Heart right ventricle (tissue), 16 donors: Measurements from ENCODE around the gene CADM1. TPM values are rescaled to one million over a fixed set of nuclear protein-coding genes. Genes with fewer than 3 reads are reported as not detected.

Experiments used
- ATAC-seq, 8 donors: fragments of 200-7000 bp; cut with Tn5 transposase; one replicate each; pipeline ENCODE4 v1.9.1; 2020; ENCODE audit warnings: mild to moderate bottlenecking in 8 of 8, moderate library complexity in 8 of 8, moderate number of reproducible peaks in 1 of 8
- DNase-seq, 2 donors: peaks; one replicate each; pipeline ENCODE4 v3.0.0-alpha.2; 2020
- H3K27ac ChIP-seq, 10 donors: fragments of 200-600 bp; sonication (generic) in 2 of 10; one replicate each; pipeline versions ENCODE4 v1.5.0 to v1.8.0; 2020 to 2022; ENCODE audit warnings: mild to moderate bottlenecking in 3 of 10
- H3K27me3 ChIP-seq, 7 donors: fragments of 200-600 bp; one replicate each; pipeline ENCODE4 v1.8.0; 2021 to 2022; ENCODE audit warnings: mild to moderate bottlenecking in 2 of 7
- H3K36me3 ChIP-seq, 9 donors: fragments of 200-600 bp; sonication (generic) in 1 of 9; one replicate each; pipeline versions ENCODE4 v1.5.0 to v1.8.0; 2020 to 2022; ENCODE audit warnings: mild to moderate bottlenecking in 2 of 9
- H3K4me1 ChIP-seq, 9 donors: fragments of 200-600 bp; sonication (generic) in 1 of 9; one replicate each; pipeline versions ENCODE4 v1.5.0 to v1.8.0; 2020 to 2022; ENCODE audit warnings: mild to moderate bottlenecking in 4 of 9
- H3K4me3 ChIP-seq, 10 donors: fragments of 200-600 bp; sonication (generic) in 2 of 10; one replicate each; pipeline versions ENCODE4 v1.5.0 to v1.8.0; 2020 to 2022; ENCODE audit warnings: mild to moderate bottlenecking in 7 of 10, moderate library complexity in 2 of 10
- H3K9me3 ChIP-seq, 11 donors: fragments of 200-600 bp in 10 of 11; sonication (generic) in 2 of 11; one replicate each; pipeline versions ENCODE4 v1.5.0 to v1.8.0; 2013 to 2022; ENCODE audit warnings: mild to moderate bottlenecking in 2 of 11, control low read depth in 1 of 11, moderate library complexity in 1 of 11
- CTCF ChIP-seq, 9 donors: fragments of 200-600 bp; sonication (generic) in 2 of 9; IDR thresholded peaks; one replicate each; pipeline versions ENCODE4 v1.5.0 to v1.8.0; 2021 to 2022; ENCODE audit warnings: antibody characterized with exemption in 9 of 9, mild to moderate bottlenecking in 5 of 9, moderate library complexity in 1 of 9
- WGBS, 2 donors: extraction: QIAGEN DNeasy Blood & Tissue Kit; methylation state at CpG; one replicate each; pipeline ENCODE4 v1.1.7; 2013; ENCODE audit warnings: inconsistent platforms in 1 of 2; 5-methylcytosine and 5-hydroxymethylcytosine counted together
- intact Hi-C, 10 donors: fragments of 100-400 bp; cut with DNase I; formaldehyde crosslinking; loops; one replicate each; pipeline versions ENCODE4 v1.11.1 to v1.14.2; 2022
- long read RNA-seq, 3 donors: library from polyadenylated mRNA; unstranded; transcript quantifications; one replicate each; pipeline ENCODE4 v2.0.0, GENCODE V29; 2020 to 2021
- polyA plus RNA-seq, 2 donors: library from polyadenylated mRNA; stranded (reverse); fragments of 200-250 nt; gene quantifications; one replicate each; pipeline ENCODE4 v1.2.3, GENCODE V29; 2013
- total RNA-seq, 10 donors: library from RNA; stranded (reverse); fragmentation: NEBNext Ultra II Directional in 3 of 10; extraction: Animal tissue kit (Norgen Biotek cat#: 25700) in 3 of 10; gene quantifications; one replicate each; pipeline versions ENCODE4 v1.2.1 to v1.2.4, GENCODE V29; 2021 to 2023
- donor health status: Arrhythmogenic right ventricular cardiomyopathy.
- donor health status: ischemic (EF 13 %, LVEDD 7.1; RV severe dilation, severe dysfunction).
- donor health status: healthy with polysubstance abuse.
- donor health status: DM: no; HTN: yes; CAD: no.
- donor health status: DM: no; HTN: no; CAD: no.
- donor health status: ischemic (EF 25% LVEDD 6.9; RV normal size, moderate dysfunction).
- donor health status: ischemic (EF 25% LVEDD 5.7; RV mildly dilated, moderate dysfunction).
- donor health status: healthy.
- donor health status: DM: yes; HTN: yes; CAD: no.
- donor health status: Ischemic cardiomyopathy.
- donor health status: ischemic (EF 35%, LVEDD 5.7; RV mildly dilated, moderate dysfunction).
- donor health status: nonischemic (EF 11% LVEDD 7.7; RV severe dilation, severe dysfunction).
- donor health status: DM: yes; HTN: yes; CAD: no.
- donor health status: PGD.
- donor health status: ischemic (EF 29% LVEDD 5.4; RV normal size, mild dysfunction).
- donor health status: nonischemic (EF 23%, LVEDD 6.1; RV moderate dilation, normal function).

CADM1 gene
- total RNA-seq (10 to 100 TPM; 28.0 to 83.0 (median 42.4) TPM), polyA plus RNA-seq (10 to 100 TPM; 10.2 to 14.8 TPM)
- long read RNA-seq, donor 1, full-length matches to known transcripts = 3 of 43 reads
- long read RNA-seq, donor 1, partial matches to known transcripts = 32 of 43 reads
- long read RNA-seq, donor 1, other reads (novel, unspliced or antisense) = 8 of 43 reads
- long read RNA-seq, donor 2, partial matches to known transcripts = 43 of 50 reads
- long read RNA-seq, donor 2, other reads (novel, unspliced or antisense) = 7 of 50 reads
- long read RNA-seq, donor 3, partial matches to known transcripts = 47 of 57 reads
- long read RNA-seq, donor 3, other reads (novel, unspliced or antisense) = 9 of 57 reads

DNA sequence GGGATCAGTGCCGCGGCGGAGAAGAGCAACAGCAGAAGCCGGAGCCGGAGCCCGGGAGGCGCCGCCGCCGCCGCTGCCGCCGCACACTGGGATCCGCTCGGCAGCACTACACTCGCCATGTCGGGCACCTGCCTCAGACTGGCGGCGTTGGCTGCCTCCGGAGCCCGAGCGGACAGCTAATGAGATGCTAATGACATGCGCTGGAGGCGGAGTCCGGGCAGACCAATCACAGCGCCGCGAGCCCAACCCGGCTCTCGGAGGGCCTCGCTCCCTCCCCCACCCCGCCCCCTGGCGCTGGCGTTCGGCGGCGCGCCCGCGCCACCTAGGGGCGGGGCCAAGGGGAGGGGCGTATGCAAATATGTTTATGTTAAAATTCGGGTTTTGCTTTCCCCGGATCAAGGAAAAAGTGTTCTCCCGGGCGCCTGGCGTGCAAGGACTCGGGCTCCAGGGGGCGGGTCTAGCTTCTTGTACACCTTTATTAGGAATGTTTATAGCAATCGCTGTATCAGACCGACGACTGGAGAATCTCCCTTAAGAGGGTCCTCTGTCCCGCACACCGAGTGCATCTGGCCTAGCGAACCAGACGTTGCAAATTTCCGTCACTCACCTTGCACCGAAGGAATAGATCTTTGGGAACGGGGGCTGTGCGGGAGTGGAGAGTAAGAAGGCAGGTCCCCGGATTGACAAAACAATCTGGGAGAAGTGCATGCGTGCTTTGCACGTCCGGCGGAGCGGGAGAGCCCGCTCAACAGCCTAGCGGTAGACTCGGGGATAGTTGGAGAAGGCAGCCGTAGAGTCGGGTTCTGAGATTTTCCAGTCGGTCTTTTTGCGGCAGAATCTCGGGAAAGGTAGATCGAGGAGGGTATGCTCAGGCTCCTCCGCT is at the start of gene CADM1:
Gene CADM1, minus strand, starts transcription at position 140 of the 883 bp plus-strand sequence.
- Histone ChIP-seq H3K4me3 (peak within 1 kb of the TSS; percentile 36 to 77 (median 65)), H3K27me3 (peaks cover 0 to 86% (median 21%) of the 10 kb centered on the region in 7 donors), H3K4me1 (peaks cover 0 to 44% (median 18%) of the 10 kb centered on the region in 9 donors)

DNA sequence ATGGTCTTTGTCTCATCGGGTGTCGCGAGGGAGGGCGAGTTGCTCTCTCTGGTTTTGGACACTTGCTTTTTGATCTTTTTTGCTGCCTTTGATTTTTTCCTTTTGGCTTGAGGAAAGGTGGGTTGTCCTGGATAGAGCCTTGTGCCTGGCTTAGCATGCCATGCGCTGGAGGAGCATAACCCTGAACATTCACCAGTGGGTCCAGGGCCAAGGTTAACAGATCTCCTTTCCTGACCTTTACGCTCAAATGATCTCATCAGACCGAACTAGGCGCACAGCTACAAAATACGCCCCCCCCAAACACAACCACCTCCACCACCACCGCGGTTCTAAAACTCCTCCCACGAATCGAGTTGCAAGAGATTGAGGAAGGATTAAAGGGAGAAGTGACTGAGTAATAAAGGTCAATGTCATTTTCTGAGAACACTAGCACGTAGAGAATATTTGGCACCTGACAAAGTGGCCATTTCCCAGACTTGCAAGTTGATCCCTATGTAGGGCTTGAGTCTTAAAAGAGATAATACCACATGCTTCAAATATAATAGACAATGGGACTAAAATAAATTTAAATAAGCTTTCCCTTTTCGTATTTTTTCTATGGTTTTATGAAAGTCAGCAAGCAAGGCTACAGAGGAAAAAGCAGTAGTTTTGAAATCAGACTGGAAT is 48.7 kb upstream of the CADM1 start:
- WGBS, 2 donors = 91 to 92% methylated on average over 15 of the region's 15 CpGs
- no peak for TF ChIP-seq CTCF (IDR thresholded peaks at IDR 0.05)
- H3K9me3 ChIP-seq = no peaks in the 10 kb centered on the region
- no peak overlapping the region for H3K4me3 ChIP-seq
- no peaks in the 10 kb centered on the region for H3K36me3 ChIP-seq
- H3K27ac ChIP-seq = no peak overlapping the region
- peaks cover 0 to 14% (median 0%) of the 10 kb centered on the region in 9 donors for H3K4me1 ChIP-seq
- DNase-seq = no peak
- H3K27me3 ChIP-seq = peaks cover 0 to 4% (median 0%) of the 10 kb centered on the region in 7 donors
- no peak for ATAC-seq
- intact Hi-C loops = no loop called here

More for the DNA sequence above, at the start of gene CADM1:
- H3K36me3 ChIP-seq = no peaks in the 10 kb centered on the region
- 0 to 1% methylated on average over 75 to 76 of the region's 76 CpGs for WGBS, 2 donors
- intact Hi-C loops = loop anchor here in 9 of 10 donors (2.0 to 10.0 kb wide), 10 partner anchors 57 to 173 kb away; no protein-coding TSS in a partner anchor
- ATAC-seq (peak; percentile 95 to 97 (median 96)), DNase-seq (peak; percentile 92 to 94)
- peak within 1 kb of the TSS; percentile 73 to 90 (median 81) for H3K27ac ChIP-seq
- TF ChIP-seq CTCF (IDR thresholded peaks at IDR 0.05) = peak; percentile 50 to 78 (median 71)
- H3K9me3 ChIP-seq = no peaks in the 10 kb centered on the region

DNA sequence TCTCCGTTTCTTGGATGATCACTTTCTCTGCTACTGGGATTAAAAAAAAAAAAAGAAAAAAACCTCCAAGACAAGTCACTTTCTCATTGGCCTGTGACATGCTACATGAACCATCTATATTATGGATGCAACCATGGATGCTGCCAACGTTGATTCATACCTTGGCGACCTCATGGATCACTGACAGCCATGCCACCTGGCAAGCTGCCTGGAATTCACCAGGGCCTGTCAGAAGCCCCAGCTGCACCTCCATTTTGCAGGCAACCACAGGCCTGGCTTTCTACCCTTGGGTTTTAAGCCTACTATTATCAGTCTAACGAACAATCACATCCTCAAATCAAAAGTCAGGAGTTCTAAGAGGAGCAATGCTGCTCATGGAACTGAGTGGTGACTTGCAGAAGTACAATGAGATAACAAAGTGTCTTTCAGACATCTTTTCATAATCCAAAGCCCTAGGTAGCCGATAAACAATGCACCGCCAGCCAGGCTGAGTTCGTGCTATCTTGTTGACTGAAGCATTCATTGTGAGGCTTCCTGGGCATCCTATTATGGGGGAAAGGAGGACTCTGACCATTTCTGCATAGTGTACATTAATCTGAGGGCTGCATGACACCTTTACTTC is 48.0 kb upstream of the CADM1 start:
- intact Hi-C loops = no loop called here
- no peaks in the 10 kb centered on the region for H3K36me3 ChIP-seq
- 84 to 90% methylated on average over 7 of the region's 7 CpGs for WGBS, 2 donors
- H3K27me3 ChIP-seq = peaks cover 0 to 4% (median 0%) of the 10 kb centered on the region in 7 donors
- no peak overlapping the region for H3K27ac ChIP-seq
- H3K4me3 ChIP-seq = no peak overlapping the region
- no peak for TF ChIP-seq CTCF (IDR thresholded peaks at IDR 0.05)
- DNase-seq (no peak), ATAC-seq (no peak)
- no peaks in the 10 kb centered on the region for H3K9me3 ChIP-seq
- peaks cover 0 to 14% (median 0%) of the 10 kb centered on the region in 9 donors for H3K4me1 ChIP-seq
